ACHN (cell line): Measurements from ENCODE around the gene NTSR1.

ENCODE experiments used
- DNase-seq: peaks from one replicate; pipeline ENCODE4 v3.0.0-alpha.2; 2015
- in situ Hi-C: cut with HindIII; loops from 2 replicates; pipeline ENCODE4 v1.10.0; 2017; ENCODE audit warnings: low sequenced_read_pairs, low pct_ligation_motif_present, low pct_unique_long_range_greater_than_20kb

The NTSR1 gene

GRCh38 chr20:62784497-62784896 is 75.9 kb downstream of the NTSR1 start:
- no peak for DNase-seq
- in situ Hi-C loops, result no loop called here

DNA sequence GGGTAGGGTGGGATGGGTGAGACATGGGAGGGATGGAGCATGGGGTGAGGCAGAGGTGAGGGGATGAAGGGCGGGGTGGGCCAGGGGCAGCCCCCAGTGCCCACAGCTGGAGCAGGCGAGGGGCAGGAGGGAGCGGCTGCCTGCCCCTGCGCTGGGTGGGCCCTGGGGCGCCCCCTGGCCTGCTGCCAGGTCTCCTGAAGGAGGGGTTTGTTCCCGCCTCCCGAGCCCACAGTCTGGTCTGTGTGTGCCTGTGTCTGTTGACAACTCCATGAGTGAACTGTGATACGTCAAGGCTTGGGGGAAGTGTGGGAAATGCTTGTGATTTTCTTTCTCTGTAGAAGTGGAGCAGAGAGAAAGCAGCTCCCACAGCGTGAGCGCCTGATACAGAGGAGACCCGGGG is 76.8 kb downstream of the NTSR1 start:
- no peak for DNase-seq
- in situ Hi-C loops, result no loop called here

DNA sequence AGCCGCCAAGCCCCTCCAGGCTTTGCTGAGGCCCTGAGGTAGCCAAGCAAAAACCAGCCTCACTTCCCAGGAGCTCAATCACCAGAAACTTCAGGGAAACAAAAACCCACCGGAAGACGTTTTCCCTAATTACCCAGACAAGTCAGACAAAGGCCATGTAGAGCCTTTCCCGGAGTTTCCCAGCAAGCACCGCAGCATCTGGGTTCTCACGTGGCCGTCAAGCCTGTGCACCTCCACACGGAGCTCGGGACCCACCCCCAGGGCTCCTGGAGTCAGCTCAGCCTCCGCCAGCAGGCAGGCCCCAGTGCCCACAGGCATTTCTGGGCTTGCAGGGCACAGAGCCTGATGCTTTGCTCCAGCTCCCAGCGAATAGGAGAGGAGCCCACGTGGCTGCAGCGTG is 77.5 kb downstream of the NTSR1 start:
- in situ Hi-C loops, result no loop called here

DNA sequence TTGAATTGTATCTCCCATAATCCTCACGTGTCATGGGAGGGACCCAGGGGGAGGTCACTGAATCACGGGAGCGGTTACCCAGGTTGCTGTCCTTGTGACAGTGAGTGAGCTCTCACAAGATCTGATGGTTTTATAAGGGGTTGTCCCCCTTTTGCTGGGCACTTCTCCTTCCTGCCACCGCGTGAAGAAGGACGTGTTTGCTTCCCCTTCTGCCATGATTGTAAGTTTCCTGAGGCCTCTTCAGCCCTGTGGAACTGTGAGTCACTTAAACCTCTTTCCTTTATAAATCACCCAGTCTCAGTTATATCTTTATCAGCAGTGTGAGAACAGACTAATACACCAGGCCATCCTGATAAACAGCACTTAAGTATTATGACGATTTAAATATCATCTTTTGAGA is 78.7 kb downstream of the NTSR1 start:
- in situ Hi-C loops, result no loop called here
- no peak for DNase-seq

More for the DNA sequence above, 77.5 kb downstream of the NTSR1 start:
- DNase-seq, result no peak

GRCh38 chr20:62787866-62788265 is 79.2 kb downstream of the NTSR1 start:
- no peak for DNase-seq
- in situ Hi-C loops, result no loop called here

DNA sequence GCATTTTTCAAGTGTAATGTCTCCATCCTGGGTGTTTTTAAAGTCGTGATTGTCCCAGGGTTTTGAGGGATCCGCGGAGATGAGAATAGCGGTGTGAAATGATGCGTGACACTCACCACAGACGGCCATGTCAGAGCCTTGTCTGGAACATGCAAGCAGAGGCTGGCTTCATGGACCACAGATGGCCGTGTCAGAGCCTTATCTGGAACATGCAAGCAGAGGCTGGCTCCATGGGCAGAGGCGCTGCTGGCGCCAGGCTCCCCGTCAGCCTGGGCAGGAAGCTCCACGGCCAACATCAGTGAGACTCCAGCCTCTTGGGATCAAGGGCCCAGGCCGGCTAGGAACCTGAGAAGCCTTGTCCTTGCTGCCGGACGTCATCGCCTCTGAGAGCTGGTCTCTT is 80.0 kb downstream of the NTSR1 start:
- no peak for DNase-seq
- in situ Hi-C loops, result no loop called here

GRCh38 chr20:62790075-62790474 is 81.4 kb downstream of the NTSR1 start:
- DNase-seq, result no peak
- in situ Hi-C loops, result no loop called here

- DNase-seq, result peak; percentile 88
- in situ Hi-C loops, result no loop called here
Observed at GRCh38 chr20:62791301-62792181, 82.9 kb downstream of the NTSR1 start.

DNA sequence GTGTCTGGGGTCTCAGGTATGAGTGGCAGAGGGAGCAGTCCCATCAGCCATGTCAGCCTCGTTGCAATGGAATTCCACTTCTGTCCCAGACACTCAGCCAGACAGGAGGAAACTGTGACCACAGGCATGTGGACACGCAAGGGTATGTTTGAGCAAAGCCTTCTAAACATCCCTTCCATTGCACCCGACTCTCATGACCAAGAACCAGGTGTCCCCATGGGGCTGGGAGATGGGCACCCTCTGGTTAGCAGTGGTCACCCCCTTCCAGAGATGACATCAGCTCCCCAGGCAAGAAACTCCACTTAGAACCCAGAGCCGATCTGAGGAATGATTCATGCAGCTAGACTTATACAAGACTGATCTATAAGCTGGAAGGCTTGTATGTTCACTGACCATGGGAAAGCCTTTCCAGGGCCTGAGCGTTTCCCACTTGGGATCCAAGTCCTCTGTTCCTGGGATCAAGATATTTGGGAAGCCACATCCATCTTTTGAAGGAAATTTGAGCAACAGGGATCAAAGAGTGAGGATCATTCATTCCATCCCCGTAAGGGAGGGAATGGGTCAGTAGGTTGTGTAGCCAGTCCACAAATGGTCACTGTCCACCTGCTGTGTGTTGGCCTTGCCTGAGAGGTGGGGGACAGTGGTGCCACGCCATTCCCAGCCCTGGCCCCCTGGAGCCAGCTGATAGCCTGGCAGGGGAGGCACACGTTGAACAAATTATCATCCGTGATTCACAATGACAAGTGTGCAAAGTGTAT is 83.7 kb downstream of the NTSR1 start:
- in situ Hi-C loops, result no loop called here
- DNase-seq, result peak; percentile 73

- no peak for DNase-seq
- in situ Hi-C loops, result no loop called here
Observed at GRCh38 chr20:62792940-62793756, 84.5 kb downstream of the NTSR1 start.

DNA sequence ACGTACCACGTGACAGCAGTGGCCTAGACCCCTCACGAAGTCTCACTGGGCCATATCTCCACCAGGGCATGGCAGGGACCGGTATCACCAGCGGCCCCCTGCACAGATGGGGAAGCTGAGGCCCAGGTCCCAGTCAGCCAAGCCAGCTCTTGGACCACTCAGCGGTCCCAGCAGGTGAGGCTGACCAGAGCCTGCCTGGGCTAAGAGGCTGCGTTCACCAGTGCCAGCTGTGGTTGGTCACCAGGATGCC is 85.0 kb downstream of the NTSR1 start:
- DNase-seq, result no peak
- in situ Hi-C loops, result no loop called here

GRCh38 chr20:62794007-62794724 is 85.5 kb downstream of the NTSR1 start:
- peak; percentile 91 for DNase-seq
- in situ Hi-C loops, result no loop called here

- in situ Hi-C loops, result no loop called here
- peak; percentile 53 for DNase-seq
Observed at GRCh38 chr20:62795023-62795761, 86.6 kb downstream of the NTSR1 start.

DNA sequence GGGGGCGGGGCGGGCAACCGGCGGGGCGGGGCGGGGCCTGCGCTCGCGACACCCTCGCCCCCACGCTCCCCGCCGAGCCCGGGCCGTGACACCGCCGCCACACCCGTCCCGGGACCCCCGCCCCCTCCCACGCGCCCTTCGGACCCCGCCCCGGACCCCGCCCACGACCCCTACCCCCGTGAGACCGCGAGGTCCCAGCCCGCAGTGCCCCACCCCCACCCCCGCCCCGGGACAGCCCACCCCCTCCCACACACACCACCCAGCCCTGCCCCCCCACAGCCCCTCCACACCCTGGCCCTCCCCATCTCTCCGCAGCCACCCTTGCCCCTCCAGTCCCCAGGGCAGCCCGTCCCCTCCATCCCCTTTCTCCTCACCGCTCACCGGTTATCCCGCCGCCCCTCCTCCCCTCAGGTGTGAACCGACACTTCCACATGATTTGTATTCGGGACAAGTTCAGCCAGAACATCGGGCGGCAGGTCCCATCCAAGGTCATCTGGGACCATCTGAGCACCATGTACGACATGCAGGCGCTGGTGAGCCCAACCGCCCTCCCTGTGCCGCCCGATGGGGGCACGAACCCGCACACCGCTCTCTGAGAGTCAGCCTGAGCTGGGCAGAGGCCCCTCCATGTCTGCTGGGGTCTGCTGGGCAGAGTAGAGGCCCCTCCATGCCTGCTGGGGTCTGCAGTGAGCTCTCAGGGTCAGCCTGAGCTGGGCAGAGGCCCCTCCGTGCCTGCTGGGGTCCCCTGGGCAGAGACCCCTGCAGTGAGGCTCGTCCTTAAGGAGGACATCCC is 88.3 kb downstream of the NTSR1 start:
- in situ Hi-C loops, result no loop called here
- DNase-seq, result no peak

DNA sequence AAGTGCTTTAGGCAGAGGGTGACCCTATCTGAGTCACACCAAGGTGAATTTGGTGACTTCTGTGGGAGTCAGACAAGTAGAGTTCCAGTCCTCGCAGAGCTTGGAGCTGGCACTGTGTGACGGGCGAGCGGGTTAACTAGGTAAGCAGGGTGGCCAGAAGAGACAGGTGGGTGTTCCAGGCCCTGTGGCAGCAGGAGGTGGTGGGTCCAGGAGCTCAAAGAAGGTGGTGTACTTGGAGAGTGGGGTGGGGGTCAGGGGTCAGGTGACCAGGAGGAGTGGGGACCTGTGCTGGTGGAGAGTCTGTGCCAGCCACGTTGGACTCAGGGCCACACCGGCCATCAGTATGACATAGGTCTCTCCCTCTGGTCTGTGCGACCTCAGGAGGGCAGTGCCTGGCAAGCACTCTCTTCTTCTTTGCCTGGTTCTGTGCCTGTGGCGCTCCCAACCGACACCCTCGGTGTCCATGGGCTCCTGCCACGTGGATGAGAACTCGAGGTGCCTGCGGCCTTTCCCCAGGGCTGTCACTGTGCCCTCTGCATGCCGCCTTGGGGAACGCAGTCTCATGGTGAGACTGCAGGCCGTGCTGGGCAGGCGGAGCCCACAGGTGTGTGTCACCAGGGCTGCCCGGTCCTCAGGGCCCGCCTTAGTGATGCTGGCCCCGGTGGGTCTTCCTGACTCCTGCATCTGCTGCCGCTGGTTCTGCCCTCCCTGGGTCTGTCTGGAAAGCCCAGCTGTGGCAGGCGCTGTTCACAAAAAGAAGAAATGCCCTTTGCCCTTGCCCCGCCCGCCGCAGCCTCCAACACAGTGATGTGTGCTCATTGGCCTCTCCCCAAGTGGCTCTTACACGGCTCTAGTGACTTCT is 89.3 kb downstream of the NTSR1 start:
- no peak for DNase-seq
- in situ Hi-C loops, result no loop called here

- in situ Hi-C loops, result no loop called here
- no peak for DNase-seq
Observed at GRCh38 chr20:62799036-62799435, 90.4 kb downstream of the NTSR1 start.

DNA sequence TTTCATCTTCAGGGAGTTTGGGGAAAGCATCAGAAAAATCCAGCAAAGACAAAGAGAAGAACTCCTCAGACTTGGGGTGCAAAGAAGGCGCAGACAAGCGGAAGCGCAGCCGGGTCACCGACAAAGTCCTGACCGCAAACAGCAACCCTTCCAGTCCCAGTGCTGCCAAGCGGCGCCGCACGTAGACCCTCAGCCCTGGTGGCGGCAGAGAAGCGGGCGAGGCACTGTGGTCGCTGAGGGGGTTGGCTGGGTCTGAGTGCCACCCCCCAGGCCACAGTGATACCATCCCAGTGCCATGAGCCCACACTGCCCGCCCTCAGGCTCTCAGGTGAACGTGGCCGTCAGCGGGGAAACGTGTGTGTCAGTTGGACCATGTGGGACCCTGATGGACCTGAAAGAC is 90.8 kb downstream of the NTSR1 start:
- no peak for DNase-seq
- in situ Hi-C loops, result no loop called here
